ENCODE measurements around the gene IL1RAPL2. TPM values are rescaled to one million over a fixed set of nuclear protein-coding genes. Genes with fewer than 3 reads are reported as not detected.

Gene IL1RAPL2
- total RNA-seq, 4 donors from 2014 or later, result not detected

DNA sequence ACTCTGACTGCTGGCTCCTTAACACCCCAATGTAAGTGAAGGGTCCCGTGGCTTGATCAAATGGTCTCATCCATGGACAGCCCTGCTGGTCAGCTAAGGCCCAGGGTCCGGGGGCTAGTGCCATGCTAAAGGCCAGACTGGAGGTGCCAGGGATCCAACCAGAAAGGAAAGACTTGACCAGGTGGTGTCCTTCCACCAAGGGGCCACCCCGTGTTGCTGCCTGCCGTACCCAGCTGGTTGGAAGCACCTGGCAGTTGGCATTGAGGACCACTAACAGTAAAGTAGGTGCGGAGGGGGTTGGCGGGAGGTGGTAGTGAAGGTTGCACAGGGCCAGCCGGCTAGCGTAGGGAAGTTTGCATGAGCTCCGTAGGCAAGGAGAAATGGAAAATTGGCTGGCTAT, 1.7 kb upstream of the IL1RAPL2 start:
- Histone ChIP-seq H3K27me3 (peaks cover 0 to 15% (median 0%) of the 10 kb centered on the region in 3 donors), H3K36me3 (no peaks in the 10 kb centered on the region), H3K4me1 (no peaks in the 10 kb centered on the region), H3K9me3 (no peaks in the 10 kb centered on the region), H3K4me3 (no peak overlapping the region), H3K27ac (no peak overlapping the region)
- in situ Hi-C loops (cut with MboI; ENCODE audit: low sequenced_read_pairs in 4 of 4), result no loop called here
- DNase-seq, result no peak
- no peak for ATAC-seq
- intact Hi-C loops (cut with DNase I; ENCODE audit: low total_unique reads), result no loop called here
- TF ChIP-seq, protein P1, sequence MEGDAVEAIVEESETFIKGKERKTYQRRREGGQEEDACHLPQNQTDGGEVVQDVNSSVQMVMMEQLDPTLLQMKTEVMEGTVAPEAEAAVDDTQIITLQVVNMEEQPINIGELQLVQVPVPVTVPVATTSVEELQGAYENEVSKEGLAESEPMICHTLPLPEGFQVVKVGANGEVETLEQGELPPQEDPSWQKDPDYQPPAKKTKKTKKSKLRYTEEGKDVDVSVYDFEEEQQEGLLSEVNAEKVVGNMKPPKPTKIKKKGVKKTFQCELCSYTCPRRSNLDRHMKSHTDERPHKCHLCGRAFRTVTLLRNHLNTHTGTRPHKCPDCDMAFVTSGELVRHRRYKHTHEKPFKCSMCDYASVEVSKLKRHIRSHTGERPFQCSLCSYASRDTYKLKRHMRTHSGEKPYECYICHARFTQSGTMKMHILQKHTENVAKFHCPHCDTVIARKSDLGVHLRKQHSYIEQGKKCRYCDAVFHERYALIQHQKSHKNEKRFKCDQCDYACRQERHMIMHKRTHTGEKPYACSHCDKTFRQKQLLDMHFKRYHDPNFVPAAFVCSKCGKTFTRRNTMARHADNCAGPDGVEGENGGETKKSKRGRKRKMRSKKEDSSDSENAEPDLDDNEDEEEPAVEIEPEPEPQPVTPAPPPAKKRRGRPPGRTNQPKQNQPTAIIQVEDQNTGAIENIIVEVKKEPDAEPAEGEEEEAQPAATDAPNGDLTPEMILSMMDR (IDR thresholded peaks at IDR 0.05 in 4 of 5, conservative IDR thresholded peaks at IDR 0.05 in 1 of 5), result no peak
- TF ChIP-seq POLR2A (IDR thresholded peaks at IDR 0.05), result no peak

- H3K27ac ChIP-seq, result no peak overlapping the region
- intact Hi-C loops (cut with DNase I; ENCODE audit: low total_unique reads) (no loop called here), in situ Hi-C loops (cut with MboI; ENCODE audit: low sequenced_read_pairs in 4 of 4) (no loop called here)
- peaks cover 0 to 15% (median 0%) of the 10 kb centered on the region in 3 donors for H3K27me3 ChIP-seq
- ATAC-seq (no peak), DNase-seq (no peak)
- no peak overlapping the region for H3K4me3 ChIP-seq
- no peaks in the 10 kb centered on the region for H3K36me3 ChIP-seq
- H3K4me1 ChIP-seq, result no peaks in the 10 kb centered on the region
- TF ChIP-seq POLR2A (IDR thresholded peaks at IDR 0.05), result no peak
- TF ChIP-seq, protein P1 (IDR thresholded peaks at IDR 0.05 in 4 of 5, conservative IDR thresholded peaks at IDR 0.05 in 1 of 5), result no peak
- H3K9me3 ChIP-seq, result no peaks in the 10 kb centered on the region
These were observed 887 bp upstream of the IL1RAPL2 start for GRCh38 chrX:104564921-104565703.

- ATAC-seq (no peak), DNase-seq (no peak)
- H3K9me3 ChIP-seq, result no peaks in the 10 kb centered on the region
- peaks cover 0 to 15% (median 0%) of the 10 kb centered on the region in 3 donors for H3K27me3 ChIP-seq
- TF ChIP-seq, protein P1 (IDR thresholded peaks at IDR 0.05 in 4 of 5, conservative IDR thresholded peaks at IDR 0.05 in 1 of 5), result no peak
- TF ChIP-seq POLR2A (IDR thresholded peaks at IDR 0.05), result no peak
- H3K4me1 ChIP-seq, result no peaks in the 10 kb centered on the region
- no peaks in the 10 kb centered on the region for H3K36me3 ChIP-seq
- H3K27ac ChIP-seq, result no peak overlapping the region
- no peak overlapping the region for H3K4me3 ChIP-seq
- in situ Hi-C loops (cut with MboI; ENCODE audit: low sequenced_read_pairs in 4 of 4), result no loop called here
- intact Hi-C loops (cut with DNase I; ENCODE audit: low total_unique reads), result no loop called here
These were observed 892 bp downstream of the IL1RAPL2 start for GRCh38 chrX:104566681-104567501.

DNA sequence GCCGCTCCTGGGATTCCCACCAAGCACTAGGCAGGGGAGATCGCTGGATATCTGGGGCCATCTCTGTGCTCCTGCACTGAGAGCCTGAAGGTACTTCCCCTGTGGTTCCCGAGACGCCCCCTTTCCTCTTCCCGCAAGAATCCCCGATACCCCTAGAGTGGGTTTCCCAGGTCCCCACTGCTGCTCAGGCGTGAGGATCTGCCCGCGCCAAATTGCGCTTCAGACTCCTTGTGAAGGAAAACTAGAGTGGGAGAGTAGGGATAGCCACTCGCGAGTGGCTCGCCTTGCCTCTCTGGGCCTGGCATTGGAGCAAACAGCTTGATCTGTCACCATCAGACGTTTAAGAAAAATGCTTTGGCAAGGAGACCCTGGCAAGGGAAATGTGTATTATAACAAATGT, 1.5 kb downstream of the IL1RAPL2 start:
- intact Hi-C loops (cut with DNase I; ENCODE audit: low total_unique reads) (no loop called here), in situ Hi-C loops (cut with MboI; ENCODE audit: low sequenced_read_pairs in 4 of 4) (no loop called here)
- H3K9me3 ChIP-seq, result no peaks in the 10 kb centered on the region
- no peak overlapping the region for H3K4me3 ChIP-seq
- TF ChIP-seq POLR2A (IDR thresholded peaks at IDR 0.05), result no peak
- TF ChIP-seq, protein P1 (IDR thresholded peaks at IDR 0.05 in 4 of 5, conservative IDR thresholded peaks at IDR 0.05 in 1 of 5), result no peak
- H3K27me3 ChIP-seq, result peaks cover 0 to 15% (median 0%) of the 10 kb centered on the region in 3 donors
- no peak for ATAC-seq
- H3K27ac ChIP-seq, result no peak overlapping the region
- DNase-seq, result no peak
- H3K36me3 ChIP-seq, result no peaks in the 10 kb centered on the region
- H3K4me1 ChIP-seq, result no peaks in the 10 kb centered on the region
